ENCODE data around the gene SRGAP1. TPM values are rescaled to one million over a fixed set of nuclear protein-coding genes. Genes with fewer than 3 reads are reported as not detected.

SRGAP1 gene
- total and polyA plus RNA-seq, 7 donors, result 0.23 to 5.1 (median 1.5) TPM

DNA sequence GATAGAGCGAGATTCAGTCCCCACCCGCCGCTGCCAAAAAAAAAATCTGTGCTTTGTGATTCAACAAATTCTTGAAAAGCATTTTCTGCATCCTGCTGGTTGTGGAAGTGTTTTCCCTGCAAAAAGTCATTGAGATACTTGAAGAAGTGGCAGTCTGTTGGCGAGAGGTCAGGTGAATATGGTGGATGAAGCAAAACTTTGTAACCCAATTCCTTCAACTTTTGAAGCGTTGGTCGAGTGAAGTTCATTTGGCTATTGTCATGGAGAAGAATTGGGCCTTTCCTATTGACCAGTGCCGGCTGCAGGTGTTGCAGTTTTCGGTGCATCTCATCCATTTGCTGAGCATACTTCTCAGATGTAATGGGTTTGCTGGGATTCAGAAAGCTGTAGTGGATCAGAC lies 20.9 kb downstream of the SRGAP1 start:
- H3K27me3 ChIP-seq (ENCODE audit: insufficient read depth in 3 of 3, low read length in 2 of 3), result no peaks in the 10 kb centered on the region
- DNase-seq (no peak), ATAC-seq (no peak)
- WGBS, 3 donors, result 90 to 95% (median 91%) methylated on average over 8 of the region's 8 CpGs
- H3K4me3 ChIP-seq, result no peak overlapping the region
- TF ChIP-seq, protein P1, sequence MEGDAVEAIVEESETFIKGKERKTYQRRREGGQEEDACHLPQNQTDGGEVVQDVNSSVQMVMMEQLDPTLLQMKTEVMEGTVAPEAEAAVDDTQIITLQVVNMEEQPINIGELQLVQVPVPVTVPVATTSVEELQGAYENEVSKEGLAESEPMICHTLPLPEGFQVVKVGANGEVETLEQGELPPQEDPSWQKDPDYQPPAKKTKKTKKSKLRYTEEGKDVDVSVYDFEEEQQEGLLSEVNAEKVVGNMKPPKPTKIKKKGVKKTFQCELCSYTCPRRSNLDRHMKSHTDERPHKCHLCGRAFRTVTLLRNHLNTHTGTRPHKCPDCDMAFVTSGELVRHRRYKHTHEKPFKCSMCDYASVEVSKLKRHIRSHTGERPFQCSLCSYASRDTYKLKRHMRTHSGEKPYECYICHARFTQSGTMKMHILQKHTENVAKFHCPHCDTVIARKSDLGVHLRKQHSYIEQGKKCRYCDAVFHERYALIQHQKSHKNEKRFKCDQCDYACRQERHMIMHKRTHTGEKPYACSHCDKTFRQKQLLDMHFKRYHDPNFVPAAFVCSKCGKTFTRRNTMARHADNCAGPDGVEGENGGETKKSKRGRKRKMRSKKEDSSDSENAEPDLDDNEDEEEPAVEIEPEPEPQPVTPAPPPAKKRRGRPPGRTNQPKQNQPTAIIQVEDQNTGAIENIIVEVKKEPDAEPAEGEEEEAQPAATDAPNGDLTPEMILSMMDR (IDR thresholded peaks at IDR 0.05), result no peak
- H3K27ac ChIP-seq, result no peak overlapping the region
- intact Hi-C loops (cut with DNase I), result no loop called here
- H3K4me1 ChIP-seq, result peaks cover 11% of the 10 kb centered on the region
- H3K9me3 ChIP-seq, result no peaks in the 10 kb centered on the region
- H3K36me3 ChIP-seq (ENCODE audit: insufficient read depth in 1 of 2, low read depth in 1 of 2), result no peaks in the 10 kb centered on the region

DNA sequence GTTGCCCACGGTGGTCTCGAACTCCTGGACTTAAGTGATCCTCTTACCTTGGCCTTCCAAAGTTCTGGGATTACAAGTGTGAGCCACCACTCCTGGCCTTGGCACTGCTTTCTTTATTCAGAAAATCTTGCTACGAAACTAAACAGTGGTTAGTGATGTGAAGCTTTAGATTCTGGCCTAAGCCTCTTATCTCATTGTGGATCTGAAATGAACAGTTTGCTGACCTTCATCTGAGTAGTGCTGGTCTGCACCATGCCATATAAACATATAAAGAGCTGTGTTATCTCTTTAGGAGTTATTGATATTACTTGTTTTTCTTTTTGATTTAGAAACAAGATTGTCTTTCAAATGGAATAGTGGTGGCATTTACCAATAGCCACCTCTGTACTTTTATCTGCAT lies 22.6 kb downstream of the SRGAP1 start:
- H3K27me3 ChIP-seq (ENCODE audit: insufficient read depth in 3 of 3, low read length in 2 of 3), result no peaks in the 10 kb centered on the region
- intact Hi-C loops (cut with DNase I), result no loop called here
- H3K4me1 ChIP-seq, result peaks cover 11% of the 10 kb centered on the region
- H3K36me3 ChIP-seq (ENCODE audit: insufficient read depth in 1 of 2, low read depth in 1 of 2), result no peaks in the 10 kb centered on the region
- no peak overlapping the region for H3K4me3 ChIP-seq
- no peaks in the 10 kb centered on the region for H3K9me3 ChIP-seq
- TF ChIP-seq, protein P1 (IDR thresholded peaks at IDR 0.05), result no peak
- ATAC-seq (no peak), DNase-seq (no peak)
- 93 to 94% (median 94%) methylated on average over 3 of the region's 3 CpGs for WGBS, 3 donors
- no peak overlapping the region for H3K27ac ChIP-seq

DNA sequence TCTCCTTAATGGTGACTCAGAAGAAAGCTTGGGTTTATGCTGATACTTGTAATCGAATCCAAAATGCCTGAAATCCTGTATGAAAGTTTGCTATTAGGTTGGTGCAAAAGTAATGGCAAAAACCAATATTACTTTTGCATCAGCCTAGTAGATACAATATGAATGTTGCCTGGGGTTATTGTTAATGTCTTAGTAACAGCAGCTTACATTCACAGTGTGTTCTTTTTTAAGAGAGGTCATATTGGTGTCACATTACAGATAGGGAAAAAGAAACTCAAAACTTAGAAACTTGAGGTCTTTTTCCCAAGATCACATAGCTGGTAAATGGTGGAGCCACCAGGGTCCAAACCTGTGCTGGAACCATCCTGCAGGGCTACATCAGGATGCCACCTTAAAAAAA lies 25.2 kb downstream of the SRGAP1 start:
- no peak for ATAC-seq
- DNase-seq, result no peak
- intact Hi-C loops (cut with DNase I), result no loop called here
- no peaks in the 10 kb centered on the region for H3K27me3 ChIP-seq (ENCODE audit: insufficient read depth in 3 of 3, low read length in 2 of 3)
- no peak overlapping the region for H3K27ac ChIP-seq
- no peaks in the 10 kb centered on the region for H3K36me3 ChIP-seq (ENCODE audit: insufficient read depth in 1 of 2, low read depth in 1 of 2)
- TF ChIP-seq, protein P1 (IDR thresholded peaks at IDR 0.05), result no peak
- no peaks in the 10 kb centered on the region for H3K9me3 ChIP-seq
- no peak overlapping the region for H3K4me3 ChIP-seq
- WGBS, 3 donors, result 82 to 96% (median 86%) methylated on average over 1 of the region's 1 CpG
- H3K4me1 ChIP-seq, result no peaks in the 10 kb centered on the region

DNA sequence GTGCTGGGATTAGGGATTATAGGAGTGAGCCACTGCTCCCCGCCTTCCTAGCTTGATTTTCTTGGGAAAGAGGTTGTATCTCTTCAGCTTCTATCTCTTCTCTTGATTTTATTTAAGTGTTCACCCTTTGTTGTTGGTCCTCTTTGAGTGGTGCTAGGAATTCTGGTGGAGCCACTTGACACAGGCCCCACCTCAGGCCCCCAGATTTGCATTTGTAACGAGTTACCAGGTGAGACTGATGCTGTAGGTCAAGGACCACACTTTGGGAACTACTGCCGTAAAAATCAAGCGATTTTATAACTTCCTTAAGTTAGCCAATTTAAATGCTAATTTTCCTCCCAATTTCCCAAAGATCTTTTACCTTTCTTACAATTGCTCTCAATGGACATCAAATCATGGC lies 26.3 kb downstream of the SRGAP1 start:
- no peak overlapping the region for H3K27ac ChIP-seq
- H3K9me3 ChIP-seq, result no peaks in the 10 kb centered on the region
- TF ChIP-seq, protein P1 (IDR thresholded peaks at IDR 0.05), result no peak
- DNase-seq (no peak), ATAC-seq (no peak)
- intact Hi-C loops (cut with DNase I), result no loop called here
- WGBS, 3 donors, result 91 to 92% (median 91%) methylated on average over 4 of the region's 4 CpGs
- no peaks in the 10 kb centered on the region for H3K36me3 ChIP-seq (ENCODE audit: insufficient read depth in 1 of 2, low read depth in 1 of 2)
- H3K4me3 ChIP-seq, result no peak overlapping the region
- H3K27me3 ChIP-seq (ENCODE audit: insufficient read depth in 3 of 3, low read length in 2 of 3), result no peaks in the 10 kb centered on the region
- H3K4me1 ChIP-seq, result no peaks in the 10 kb centered on the region

DNA sequence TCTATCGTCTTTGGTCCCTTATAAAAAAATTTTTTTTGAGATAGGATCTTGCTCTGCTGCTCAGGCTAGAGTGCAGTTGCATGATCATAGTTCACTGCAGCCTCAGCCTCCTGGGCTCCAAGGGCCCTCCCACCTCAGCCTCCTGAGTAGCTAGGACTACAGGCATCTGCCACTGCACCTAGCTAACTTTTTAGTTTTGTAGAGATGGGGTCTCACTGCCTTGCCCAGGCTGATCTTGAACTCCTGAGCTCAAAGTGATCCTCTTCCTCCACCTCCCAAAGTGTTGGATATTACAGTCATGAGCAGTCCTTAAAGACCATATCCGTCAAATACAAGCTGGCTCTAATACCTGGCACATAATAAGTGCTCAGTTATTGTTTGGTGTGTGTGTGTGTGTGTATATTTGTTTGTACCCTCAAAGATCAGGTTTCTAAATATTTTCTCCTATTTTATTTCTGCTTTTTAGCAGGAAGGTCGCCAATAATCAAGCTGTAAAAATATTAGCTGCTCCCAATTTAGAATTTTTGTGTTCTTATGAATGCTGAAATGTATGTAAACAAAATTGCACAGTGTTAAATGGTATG lies 30.5 kb downstream of the SRGAP1 start:
- Histone ChIP-seq H3K36me3 (ENCODE audit: insufficient read depth in 1 of 2, low read depth in 1 of 2) (no peaks in the 10 kb centered on the region), H3K9me3 (no peaks in the 10 kb centered on the region), H3K4me3 (no peak overlapping the region), H3K27me3 (ENCODE audit: insufficient read depth in 3 of 3, low read length in 2 of 3) (no peaks in the 10 kb centered on the region), H3K4me1 (no peaks in the 10 kb centered on the region), H3K27ac (no peak overlapping the region)
- DNase-seq (no peak), ATAC-seq (no peak)
- TF ChIP-seq, protein P1 (IDR thresholded peaks at IDR 0.05), result no peak
- 80 to 90% (median 84%) methylated on average over 3 of the region's 3 CpGs for WGBS, 3 donors
- intact Hi-C loops (cut with DNase I), result no loop called here
